Pulmonary artery endothelial cell (primary cell): Measurements from ENCODE around the gene FKBP14. TPM values are rescaled to one million over a fixed set of nuclear protein-coding genes. Genes with fewer than 3 reads are reported as not detected.
"Not testable (repeated sequence)": the region's sequence is repeated elsewhere in the genome, so short reads cannot be mapped to it uniquely, and the experiment has no call there.

Source experiments
- DNase-seq: peaks from one replicate; pipeline ENCODE4 v3.0.0-alpha.2; 2011; ENCODE audit warnings: low read depth, low spot score
- total RNA-seq: library from RNA; depleted of rRNA; stranded (reverse); fragments of >200 nt; gene quantifications from 2 replicates; pipeline ENCODE4 v1.2.3, GENCODE V29; 2014

FKBP14 gene
- total RNA-seq, 1 donor from 2014 or later: 22.4 TPM

DNA sequence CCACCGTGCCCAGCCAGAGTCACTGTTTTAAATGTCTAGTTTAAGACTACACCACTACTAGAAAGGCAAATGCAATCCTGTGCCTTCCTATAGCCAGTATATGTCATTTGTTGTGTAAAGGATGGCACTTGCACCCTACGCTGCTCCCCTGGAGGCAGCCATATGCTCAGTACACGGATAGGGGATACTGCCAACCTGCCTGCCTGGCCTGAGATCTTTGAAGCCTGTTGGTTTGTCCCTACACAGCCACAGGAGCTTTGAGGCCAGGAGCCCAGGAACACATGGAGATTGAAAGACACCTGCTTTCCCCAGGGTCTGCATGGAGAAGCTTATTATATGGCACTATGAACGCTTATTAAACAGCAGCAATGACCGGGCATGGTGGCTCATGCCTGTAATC, 34.6 kb downstream of the FKBP14 start:
- DNase-seq: no peak

- DNase-seq: no peak
Measured at GRCh38 chr7:29990931-29991330, 35.6 kb downstream of the FKBP14 start.

- no peak for DNase-seq
Measured at GRCh38 chr7:29989257-29989995, 37.1 kb downstream of the FKBP14 start, which contains the start of gene SCRN1. TSS of gene SCRN1 (minus strand) at chr7:29989801. CDS start at chr7:29969067, 20,734 bp downstream.

- no peak for DNase-seq
Measured at GRCh38 chr7:29988424-29989256, 37.9 kb downstream of the FKBP14 start.

DNA sequence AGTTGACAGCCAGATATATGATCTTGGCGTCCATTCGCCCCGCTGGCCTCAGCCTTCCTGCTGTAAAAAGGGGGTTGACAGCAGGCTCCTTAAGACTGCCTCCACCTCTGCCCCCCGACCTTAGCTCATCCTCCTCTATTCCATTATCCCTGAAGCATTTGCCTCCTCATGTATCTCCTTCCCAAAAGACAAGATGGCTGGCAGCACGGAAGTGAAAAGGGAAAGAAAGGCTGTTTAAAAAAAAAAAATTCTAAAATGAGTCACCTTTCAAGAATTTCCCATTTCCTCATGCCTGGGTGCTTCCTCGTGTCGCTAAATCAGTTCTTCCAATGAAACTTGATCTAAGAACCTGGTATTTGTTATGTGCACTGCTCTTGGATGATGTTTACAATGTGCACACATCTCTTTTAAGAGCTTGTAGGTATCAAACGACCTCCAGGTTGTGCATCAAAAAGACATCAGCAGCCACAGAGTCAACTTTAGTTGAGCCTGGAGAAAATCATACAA, 38.6 kb downstream of the FKBP14 start:
- peak; percentile 35 for DNase-seq

- no peak for DNase-seq
Measured at GRCh38 chr7:29987083-29987482, 39.4 kb downstream of the FKBP14 start.

- DNase-seq: no peak
Measured at GRCh38 chr7:29980151-29980550, 46.4 kb downstream of the FKBP14 start.

DNA sequence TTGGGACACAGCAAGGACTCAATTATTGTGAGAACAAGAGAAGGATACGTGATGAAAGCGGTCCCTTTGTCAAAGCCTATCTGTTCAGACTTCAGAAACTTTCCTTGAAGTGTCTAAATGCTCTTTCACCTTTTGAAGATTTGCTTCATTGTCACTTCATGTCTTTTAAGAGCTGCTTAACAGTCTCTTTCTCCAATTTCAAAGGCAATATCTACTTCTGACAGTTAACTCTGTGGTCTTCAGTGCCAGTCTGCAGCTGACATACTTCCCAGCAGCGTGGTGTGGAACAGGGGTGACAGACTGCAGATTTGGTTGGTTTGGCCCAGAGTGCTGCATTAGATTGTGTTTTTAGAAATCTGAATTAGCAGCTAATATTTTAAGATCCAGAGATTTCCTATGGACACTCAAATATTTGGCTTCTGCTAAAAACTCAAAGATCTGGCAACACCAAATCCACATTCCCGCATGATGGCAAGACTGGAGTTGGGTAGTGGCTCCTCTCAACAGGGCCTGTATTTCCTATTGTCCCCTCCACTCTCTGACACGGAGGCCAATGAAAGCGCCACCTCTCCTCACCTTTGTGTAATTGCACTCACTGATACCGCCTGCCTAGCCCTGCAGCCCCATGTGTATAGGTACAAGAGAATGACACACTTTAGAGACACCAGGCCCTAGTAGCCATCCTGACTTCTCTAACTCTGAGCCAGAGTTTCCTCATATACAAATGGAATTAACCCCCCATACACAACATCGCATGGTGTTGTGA, 48.4 kb downstream of the FKBP14 start:
- DNase-seq: no peak

GRCh38 chr7:29976673-29977415, 49.7 kb downstream of the FKBP14 start:
- no peak for DNase-seq

DNA sequence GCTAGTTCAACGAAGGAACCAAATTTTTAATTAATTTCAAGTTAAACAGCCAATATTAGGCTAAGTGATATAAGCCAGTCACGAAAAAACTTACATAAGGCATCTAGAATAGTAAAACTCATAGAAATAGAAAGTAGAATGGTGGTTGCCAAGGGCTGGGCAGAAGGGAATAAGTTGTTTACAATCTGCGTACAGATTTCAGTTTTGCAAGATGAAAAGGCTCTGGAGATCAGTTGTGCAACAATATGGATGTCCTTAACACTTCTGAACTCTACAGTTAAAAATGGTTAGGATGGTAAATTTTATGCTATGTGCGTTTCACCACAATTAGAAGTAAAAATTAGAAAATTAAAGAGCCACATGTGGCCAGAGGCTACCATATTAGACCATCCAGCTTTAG, 50.2 kb downstream of the FKBP14 start:
- DNase-seq: no peak

- no peak for DNase-seq
Measured at GRCh38 chr7:29975561-29975960, 50.9 kb downstream of the FKBP14 start.

DNA sequence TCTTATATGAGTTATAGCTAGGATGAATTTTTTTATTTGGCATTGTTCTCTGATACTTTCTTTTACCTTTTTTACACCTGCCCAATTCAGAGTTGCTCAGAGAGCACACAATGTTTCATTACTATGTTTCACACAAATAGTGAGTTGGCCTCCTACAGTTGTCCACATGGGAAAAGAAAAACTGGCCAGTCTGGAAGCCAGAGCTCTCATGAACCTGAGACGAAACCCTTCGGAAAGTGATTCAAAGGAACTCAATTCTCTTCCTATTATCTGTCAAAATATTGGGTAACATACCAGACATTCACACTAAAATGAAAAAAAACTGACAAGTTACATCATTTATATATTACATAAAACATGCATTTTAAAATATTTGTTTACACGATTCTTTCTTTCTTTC, 52.2 kb downstream of the FKBP14 start:
- no peak for DNase-seq

- DNase-seq: no peak
Measured at GRCh38 chr7:29972315-29972669, 54.2 kb downstream of the FKBP14 start.

GRCh38 chr7:29971566-29972314, 54.8 kb downstream of the FKBP14 start:
- no peak for DNase-seq

DNA sequence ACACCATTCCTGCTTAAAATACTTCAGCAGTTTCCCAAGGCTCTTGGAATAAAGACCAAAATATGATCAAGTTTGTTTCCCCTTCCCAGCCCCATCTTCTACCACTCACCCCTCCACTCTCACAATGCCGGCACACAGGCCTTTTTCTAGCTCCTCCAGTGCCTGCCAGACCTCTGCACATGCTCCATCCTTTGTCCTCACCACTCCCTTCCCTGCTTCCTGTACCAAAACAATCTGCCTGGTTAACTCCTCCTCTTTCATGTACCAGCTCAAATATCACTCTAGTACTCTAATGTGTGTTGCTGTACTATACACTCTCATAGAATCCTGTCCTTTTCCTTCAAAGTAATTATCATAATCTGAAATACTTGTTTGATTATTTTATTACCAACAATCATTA, 56.3 kb downstream of the FKBP14 start:
- DNase-seq: no peak

GRCh38 chr7:29969738-29970137, 56.8 kb downstream of the FKBP14 start:
- no peak for DNase-seq

DNA sequence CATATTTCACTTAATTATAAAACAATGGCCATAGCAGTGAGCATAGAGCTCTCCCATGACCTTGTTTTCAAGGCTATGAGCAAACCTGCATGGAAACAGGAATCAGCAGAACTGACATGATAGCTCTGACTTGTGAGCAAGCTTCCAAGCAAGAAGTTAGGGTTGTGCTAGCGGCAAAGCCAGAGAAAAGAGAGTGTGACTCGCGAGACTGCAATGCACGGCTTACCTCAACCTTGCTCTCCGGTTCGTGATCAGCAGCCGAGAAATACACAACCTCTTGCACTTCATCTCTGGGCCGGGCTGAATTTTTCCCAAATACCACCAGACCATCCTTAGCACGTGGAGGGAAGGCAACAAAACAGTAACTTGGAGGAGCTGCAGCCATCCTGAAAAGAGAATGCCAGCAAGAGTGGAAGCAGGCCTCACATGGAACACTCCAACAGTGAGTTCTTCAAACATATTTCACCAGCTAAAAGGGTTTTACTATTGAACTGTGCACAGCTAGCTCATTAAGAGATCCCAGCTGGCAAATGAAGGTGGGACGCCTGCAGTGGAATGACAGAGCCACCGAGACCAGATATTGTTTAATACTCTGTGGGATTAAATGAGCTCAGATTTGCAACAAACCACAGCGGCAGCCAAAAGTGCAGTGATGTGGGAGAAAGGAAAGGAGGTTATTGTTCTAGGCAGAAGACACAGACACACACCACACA, 57.7 kb downstream of the FKBP14 start:
- DNase-seq: no peak

DNA sequence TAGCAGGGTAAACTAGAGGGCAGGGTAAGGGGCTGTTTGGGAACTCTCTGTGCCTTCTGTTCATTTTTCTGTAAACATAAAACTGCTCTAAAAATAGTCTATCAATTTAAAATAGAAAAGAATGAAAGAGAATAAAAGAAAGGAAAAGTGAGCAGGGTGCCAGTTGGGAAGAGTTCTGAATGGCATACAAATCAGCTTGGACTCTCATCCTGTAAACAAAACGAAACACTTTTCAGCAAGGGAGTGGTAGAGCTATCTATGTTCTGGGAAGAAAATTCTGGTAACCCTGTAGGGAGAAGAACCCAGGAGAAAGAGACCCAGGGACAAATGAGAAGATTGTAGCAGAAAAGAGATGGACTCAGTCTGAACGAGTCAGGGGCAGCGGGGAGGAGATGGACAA, 61.5 kb downstream of the FKBP14 start:
- no peak for DNase-seq

DNA sequence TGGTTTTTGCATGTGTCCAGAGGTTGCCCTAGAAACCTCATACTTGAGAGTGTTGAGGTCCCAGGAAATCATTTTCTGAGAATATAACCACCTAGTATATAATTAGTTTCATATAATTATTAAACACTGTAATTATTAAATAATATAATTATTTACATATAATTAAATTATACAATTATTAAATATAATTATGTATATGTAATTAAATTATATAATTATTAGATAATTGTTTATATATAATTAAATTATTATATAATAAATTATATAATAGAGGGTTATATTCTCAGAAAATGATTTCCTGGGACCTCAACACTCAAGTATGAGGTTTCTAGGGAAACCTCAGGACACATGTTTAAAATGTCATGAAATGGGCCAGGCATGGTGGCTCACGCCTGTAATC, 64.5 kb downstream of the FKBP14 start:
- no peak for DNase-seq

DNA sequence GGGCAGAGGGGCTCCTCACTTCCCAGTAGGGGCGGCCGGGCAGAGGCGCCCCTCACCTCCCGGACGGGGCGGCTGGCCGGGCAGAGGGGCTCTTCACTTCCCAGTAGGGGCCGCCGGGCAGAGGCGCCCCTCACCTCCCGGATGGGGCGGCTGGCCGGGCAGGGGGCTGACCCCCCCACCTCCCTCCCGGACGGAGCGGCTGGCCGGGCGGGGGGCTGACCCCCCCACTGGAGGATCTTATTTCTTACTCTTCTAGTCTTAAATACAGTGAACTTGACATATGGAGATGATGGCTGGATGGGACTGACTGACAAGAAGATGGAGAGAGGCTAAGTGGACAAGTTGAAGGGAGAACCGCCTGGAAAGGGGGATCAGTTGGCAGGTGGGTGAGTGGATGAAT, 64.9 kb downstream of the FKBP14 start:
- DNase-seq: not testable (repeated sequence)
